DLD1 (cell line): Measurements from ENCODE around the gene RPS17.

Source experiments
- in situ Hi-C: cut with HindIII; loops from 2 replicates; pipeline ENCODE4 v1.10.0; 2017; ENCODE audit warnings: low sequenced_read_pairs

RPS17 gene

GRCh38 chr15:82540055-82540983 is at the start of gene RPS17:
Gene RPS17 (minus strand): TSS chr15:82540457. CDS start chr15:82540428, 29 bp downstream.
- in situ Hi-C loops: no loop called here

DNA sequence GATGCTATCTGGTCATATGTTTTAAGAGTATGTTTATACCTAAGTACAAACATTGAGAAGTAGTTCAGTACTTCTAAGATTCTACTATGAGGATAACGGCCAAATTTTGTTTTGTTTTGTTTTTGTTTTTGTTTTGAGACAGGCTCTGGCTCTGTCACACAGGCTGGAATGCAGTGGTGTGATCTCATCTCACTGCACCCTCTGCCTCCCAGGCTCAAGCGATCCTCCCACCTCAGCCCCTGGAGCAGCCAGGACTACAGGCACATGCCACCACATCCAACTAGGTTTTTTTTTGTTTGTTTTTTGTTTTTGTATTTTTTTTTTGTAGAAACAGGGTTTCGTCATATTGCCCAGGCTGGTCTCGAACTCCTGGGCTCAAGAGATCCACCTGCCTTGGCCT is 47.5 kb upstream of the RPS17 start:
- in situ Hi-C loops: no loop called here

GRCh38 chr15:82585072-82585471 is 44.8 kb upstream of the RPS17 start:
- in situ Hi-C loops: no loop called here

- in situ Hi-C loops: no loop called here
These were observed 40.5 kb upstream of the RPS17 start for GRCh38 chr15:82580713-82581112.

DNA sequence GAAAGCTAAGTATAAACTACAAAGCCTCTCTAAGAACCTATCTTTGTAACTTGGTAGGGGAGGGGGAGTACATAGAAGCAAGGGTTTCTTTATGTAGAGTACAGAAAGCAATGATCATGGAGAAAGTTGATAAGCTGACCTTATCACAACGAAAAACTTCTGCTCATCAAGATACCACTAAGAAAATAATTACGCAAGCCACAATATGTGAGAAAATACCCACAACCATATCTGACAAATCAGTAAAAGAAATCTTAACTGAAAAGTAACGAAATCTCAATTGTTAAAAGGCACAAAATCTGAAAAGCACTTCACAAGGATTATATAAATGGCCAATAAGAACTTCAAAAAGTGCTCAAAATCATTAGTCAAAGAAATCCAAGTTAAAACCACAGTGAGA is 35.1 kb upstream of the RPS17 start:
- in situ Hi-C loops: no loop called here

DNA sequence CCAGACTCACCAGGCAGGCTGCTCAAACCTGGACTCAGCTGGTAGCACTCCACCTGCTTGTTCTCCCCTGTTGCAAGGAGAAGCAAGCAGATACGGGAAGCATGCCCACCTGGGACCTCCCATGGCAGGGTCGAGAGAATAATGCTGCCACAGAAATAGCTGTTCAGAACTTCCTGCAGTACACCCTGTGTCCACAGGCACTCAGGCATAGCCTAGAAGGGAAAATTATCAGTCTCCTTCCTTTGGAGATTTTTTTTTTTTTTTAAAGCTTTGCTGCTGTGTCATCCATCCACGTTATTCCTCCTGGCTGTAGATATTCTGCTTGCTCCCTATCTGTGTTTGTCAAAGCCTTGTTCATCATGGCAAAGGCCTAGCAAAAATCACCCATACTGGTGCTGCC is 32.7 kb upstream of the RPS17 start:
- in situ Hi-C loops: no loop called here

DNA sequence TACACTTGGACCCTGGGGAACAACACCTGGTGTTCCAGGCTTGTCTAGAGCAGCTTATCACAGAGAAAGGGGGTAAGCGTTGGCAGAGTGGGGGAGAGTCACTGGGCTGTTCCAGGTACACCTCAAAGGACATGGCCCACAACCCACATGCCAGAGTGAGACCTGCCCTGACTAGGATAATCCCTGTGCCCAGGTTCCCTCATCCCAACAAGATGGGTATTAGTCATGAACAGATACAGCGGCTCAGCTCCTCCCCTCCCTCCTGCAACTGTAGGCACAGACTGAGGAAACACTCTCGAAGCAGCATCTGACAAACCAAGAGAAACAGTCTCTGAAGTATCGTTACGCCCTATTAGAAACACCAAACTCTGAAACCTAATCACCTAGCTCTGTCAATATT is 32.1 kb upstream of the RPS17 start:
- in situ Hi-C loops: no loop called here

- in situ Hi-C loops: no loop called here
These were observed 31.5 kb upstream of the RPS17 start for GRCh38 chr15:82571722-82572222.

DNA sequence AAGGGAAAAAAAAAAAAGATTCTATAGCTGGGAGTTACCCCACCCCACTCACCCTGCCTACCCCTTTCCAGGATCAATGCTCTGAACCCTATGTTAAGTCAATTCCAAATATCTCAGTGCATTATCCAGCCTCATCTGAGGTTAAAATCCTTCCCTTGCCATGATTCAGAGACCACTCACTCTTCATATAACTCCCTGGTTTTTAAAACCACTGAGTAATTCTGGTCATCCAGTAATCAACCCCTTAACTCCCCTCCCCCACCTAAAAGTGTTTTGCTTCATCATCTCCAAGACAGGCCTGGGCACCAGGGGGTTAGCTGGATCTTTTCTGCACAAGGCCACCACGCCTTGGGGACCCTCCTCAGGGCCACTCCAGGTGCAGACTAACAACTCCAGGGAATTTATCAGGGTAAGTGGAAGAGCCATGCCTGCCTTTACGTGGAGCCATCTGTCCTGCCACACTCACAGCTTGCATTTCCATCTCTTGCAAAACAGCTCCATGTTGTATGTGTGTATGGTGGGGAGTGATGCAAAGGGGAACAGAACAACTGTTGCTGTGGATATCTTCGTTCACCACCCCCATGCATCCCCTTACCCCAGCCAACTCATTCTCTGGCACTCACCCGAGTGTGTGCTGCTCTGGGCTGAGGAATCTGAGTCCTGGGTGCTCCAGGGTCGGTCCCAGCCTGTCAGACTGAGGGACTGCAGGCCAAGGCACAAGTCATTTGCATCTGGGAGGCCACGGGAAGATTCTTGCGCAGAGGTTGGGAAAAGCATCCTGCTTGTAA is 30.7 kb upstream of the RPS17 start:
- in situ Hi-C loops: no loop called here

DNA sequence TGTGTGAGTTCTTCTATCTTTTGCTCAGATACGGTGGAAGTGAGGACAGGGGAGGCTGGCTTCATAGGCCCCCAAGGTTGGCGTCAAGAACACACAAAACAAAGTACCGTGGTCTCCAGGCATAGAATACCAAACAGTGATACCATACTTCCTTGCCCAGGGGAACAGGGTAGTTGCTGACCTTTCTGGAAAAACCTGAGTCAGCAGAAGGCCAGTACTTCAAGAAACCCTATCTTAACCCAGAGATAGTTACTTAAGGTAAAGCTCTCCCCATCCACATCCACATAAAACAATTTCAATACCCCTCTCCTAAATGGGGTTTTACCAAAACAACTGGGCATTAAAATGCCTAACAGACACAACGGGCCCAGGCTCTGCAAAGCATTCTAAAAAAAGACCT is 29.6 kb upstream of the RPS17 start:
- in situ Hi-C loops: no loop called here

DNA sequence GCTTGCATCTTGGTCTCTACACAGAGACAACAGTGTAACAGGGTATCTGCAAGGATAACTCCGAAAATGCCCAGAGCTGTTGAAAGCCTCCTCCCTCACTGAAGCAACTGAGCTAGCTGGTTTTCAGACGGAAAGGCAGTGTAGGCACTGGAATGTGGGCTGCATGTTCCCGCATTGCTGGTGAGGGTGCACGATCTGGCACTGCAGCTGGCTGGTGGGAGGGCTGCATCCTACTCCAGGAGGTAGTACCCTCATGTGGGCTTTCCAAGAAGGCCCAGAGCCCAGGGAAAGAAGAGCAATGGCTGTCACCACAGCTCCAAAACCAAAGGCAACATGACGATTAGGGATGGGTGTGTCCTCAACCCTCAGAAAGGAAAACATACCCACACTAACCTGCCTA is 28.7 kb upstream of the RPS17 start:
- in situ Hi-C loops: no loop called here

DNA sequence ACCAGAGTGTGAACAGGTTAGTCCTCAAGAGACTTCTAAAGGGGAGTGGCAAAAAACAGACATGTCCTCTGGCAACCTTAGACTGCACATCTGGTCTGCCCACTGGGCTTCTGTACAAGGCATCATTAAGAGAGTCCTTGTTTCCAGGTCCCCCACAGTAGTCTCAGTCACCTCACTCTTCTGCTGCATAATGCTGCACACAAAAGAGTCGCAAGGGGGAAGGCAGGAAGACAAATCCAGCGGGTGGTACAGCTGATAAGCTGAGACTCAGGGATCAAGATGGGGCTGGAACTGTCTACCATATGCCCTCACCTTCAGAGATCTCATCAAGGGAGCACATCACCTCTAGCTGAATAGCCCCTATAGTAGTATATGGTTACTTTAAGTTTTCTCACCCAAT is 27.4 kb upstream of the RPS17 start:
- in situ Hi-C loops: no loop called here

GRCh38 chr15:82566690-82567089 is 26.4 kb upstream of the RPS17 start:
- in situ Hi-C loops: no loop called here

- in situ Hi-C loops: no loop called here
These were observed 18.2 kb upstream of the RPS17 start for GRCh38 chr15:82558502-82558901.

GRCh38 chr15:82556315-82557035 is 16.2 kb upstream of the RPS17 start:
- in situ Hi-C loops: no loop called here

- in situ Hi-C loops: no loop called here
These were observed 14.6 kb upstream of the RPS17 start for GRCh38 chr15:82554849-82555248.

DNA sequence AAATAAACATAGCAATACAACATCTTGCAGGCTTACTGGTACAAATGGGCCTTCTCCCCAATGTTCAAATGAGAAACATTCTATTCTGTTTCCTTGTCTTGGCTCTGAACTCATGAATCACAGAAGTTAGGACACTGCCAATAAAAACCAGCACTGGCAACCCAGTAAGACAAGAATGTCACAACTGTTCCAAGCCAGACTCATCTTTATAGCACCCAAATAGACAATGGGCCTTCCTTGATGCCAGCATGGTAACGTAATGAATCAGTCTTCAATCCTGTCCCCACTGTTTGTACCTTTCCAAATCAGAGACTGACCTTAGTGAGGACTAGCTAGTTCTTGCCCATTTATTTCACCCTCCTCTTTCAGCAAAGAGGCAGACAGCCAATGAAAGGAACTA is 14.1 kb upstream of the RPS17 start:
- in situ Hi-C loops: no loop called here

DNA sequence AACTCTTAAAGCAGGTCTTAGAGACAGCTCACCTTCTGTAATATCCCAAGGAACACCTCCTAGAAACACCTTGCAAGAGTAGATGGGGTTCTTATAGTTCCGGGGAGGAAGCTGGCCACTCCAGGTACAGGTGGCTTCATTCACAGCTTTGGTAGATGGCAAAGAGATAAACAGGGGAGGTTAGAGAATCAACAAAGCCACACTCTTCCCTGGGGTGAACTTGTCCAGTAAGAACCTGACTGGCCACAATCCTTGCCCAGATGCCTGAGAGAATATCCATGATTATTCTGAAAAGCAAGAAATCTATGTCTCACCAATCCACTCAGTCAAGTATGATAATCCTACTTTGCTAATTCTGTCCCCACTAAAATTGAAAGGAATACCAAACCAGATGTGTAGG is 13.6 kb upstream of the RPS17 start:
- in situ Hi-C loops: no loop called here

- in situ Hi-C loops: no loop called here
These were observed 12.6 kb upstream of the RPS17 start for GRCh38 chr15:82552861-82553260.

DNA sequence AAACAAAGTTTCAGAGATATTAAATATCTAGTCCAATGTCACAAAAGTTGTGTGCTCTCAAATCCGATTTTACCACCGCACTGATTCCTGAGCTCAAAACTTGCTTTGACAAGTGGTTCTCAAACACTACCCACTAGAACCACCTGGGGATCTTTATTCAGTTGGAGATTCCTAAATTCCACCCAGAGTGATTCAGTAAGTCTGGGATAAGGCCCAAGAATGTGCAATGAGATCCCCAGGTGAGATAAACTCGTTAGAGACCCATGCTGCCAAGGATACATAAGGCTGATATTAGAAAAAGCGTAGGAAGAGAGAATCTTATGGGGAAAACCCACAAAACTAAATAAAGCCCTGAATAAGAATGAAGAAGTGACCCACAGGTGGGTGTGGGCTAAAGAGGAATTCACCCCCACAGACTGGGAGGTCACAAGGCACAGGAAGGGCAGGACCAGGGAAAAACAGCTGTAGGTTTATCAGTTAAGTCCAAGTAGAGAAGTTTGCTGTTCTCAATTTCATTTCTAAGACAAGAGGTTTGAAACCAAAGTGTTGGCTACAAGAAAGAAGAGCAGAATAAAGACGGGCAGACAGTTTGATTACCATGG is 11.5 kb upstream of the RPS17 start:
- in situ Hi-C loops: no loop called here

- in situ Hi-C loops: no loop called here
These were observed 9.0 kb upstream of the RPS17 start for GRCh38 chr15:82549199-82549665.
